ENCODE measurements around the gene PCDHB7. TPM values are rescaled to one million over a fixed set of nuclear protein-coding genes. Genes with fewer than 3 reads are reported as not detected.
"Not testable (repeated sequence)": the region's sequence is repeated elsewhere in the genome, so short reads cannot be mapped to it uniquely, and the experiment has no call there.

Gene PCDHB7
- total RNA-seq, 1 donor from 2014 or later, result 2.4 TPM

DNA sequence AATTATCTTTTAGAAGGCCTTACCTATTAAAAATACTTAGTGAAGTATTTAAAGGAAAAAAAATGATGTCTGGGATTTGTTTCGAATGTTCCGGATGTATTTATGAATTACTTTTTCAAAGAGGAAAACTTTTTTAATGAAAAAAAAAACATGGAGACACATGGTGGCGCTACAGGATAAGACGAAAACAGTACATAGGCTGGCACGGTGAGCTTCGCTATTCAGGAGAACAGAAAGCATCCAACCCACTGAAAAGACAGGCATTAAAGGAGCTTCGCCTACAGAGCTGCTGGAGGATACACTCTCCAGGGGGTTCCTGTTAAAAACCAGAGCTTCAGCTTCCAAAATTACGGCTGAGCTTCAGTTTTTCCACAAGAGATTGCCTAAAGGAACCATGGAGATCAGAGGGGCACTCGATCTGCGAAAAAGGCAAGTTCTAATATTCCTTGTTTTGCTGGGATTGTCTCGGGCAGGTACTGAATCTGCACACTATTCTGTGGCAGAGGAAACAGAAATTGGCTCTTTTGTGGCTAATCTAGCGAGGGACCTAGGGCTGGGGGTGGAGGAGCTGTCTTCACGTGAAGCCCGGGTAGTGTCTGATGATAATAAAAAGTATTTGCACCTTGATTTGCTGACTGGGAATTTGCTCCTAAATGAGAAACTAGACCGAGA, 50.8 kb downstream of the PCDHB7 start, which contains the start of gene PCDHB14:
Gene PCDHB14 (plus strand): TSS at position 232 of the 672 bp plus-strand sequence. CDS start 163 bp downstream, at position 395.
- peak; percentile 34 to 63 for DNase-seq (ENCODE audit: low read depth in 2 of 2)

DNA sequence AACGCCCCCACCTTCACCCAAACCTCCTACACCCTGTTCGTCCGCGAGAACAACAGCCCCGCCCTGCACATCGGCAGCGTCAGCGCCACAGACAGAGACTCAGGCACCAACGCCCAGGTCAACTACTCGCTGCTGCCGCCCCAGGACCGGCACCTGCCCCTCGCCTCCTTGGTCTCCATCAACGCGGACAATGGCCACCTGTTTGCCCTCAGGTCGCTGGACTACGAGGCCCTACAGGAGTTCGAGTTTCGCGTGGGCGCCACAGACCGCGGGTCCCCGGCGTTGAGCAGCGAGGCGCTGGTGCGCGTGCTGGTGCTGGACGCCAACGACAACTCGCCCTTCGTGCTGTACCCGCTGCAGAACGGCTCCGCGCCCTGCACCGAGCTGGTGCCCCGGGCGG, 52.4 kb downstream of the PCDHB7 start:
- not testable (repeated sequence) for DNase-seq (ENCODE audit: low read depth in 2 of 2)

DNA sequence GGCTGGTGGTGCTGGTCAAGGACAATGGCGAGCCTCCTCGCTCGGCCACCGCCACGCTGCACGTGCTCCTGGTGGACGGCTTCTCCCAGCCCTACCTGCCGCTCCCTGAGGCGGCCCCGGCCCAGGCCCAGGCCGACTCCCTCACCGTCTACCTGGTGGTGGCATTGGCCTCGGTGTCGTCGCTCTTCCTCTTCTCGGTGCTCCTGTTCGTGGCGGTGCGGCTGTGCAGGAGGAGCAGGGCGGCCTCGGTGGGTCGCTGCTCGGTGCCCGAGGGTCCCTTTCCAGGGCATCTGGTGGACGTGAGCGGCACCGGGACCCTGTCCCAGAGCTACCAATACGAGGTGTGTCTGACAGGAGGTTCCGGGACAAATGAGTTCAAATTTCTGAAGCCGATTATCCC, 53.0 kb downstream of the PCDHB7 start:
- not testable (repeated sequence) for DNase-seq (ENCODE audit: low read depth in 2 of 2)

Other genes with a start within 250 kb of the PCDHB7 start
- under 0.01 TPM in 2 replicates for gene PCDHAC1, start 246.3 kb upstream of the PCDHB7 start, total RNA-seq
- gene PCDHAC2, start 206.2 kb upstream of the PCDHB7 start, total RNA-seq, result 0.20 and 0.22 TPM in 2 replicates
- not detected in 2 replicates for gene PCDHB1, start 121.3 kb upstream of the PCDHB7 start, total RNA-seq
- 1.3 and 2.2 TPM in 2 replicates for gene PCDHB2, start 78.0 kb upstream of the PCDHB7 start, total RNA-seq
- 0.22 and 0.60 TPM in 2 replicates for gene PCDHB3, start 72.2 kb upstream of the PCDHB7 start, total RNA-seq
- gene PCDHB4, start 50.8 kb upstream of the PCDHB7 start, total RNA-seq, result 0.20 and 0.22 TPM in 2 replicates
- 0.87 and 1.8 TPM in 2 replicates for gene PCDHB5, start 37.4 kb upstream of the PCDHB7 start, total RNA-seq
- gene PCDHB6, start 22.6 kb upstream of the PCDHB7 start, total RNA-seq, result under 0.01 and 0.20 TPM in 2 replicates
- 0.40 and 0.44 TPM in 2 replicates for gene PCDHB8, start 5.1 kb downstream of the PCDHB7 start, total RNA-seq
- 0.22 and 0.99 TPM in 2 replicates for gene PCDHB16, start 9.7 kb downstream of the PCDHB7 start, total RNA-seq
- 0.22 and 0.40 TPM in 2 replicates for gene PCDHB9, start 14.5 kb downstream of the PCDHB7 start, total RNA-seq
- 0.44 and 1.8 TPM in 2 replicates for gene PCDHB10, start 19.7 kb downstream of the PCDHB7 start, total RNA-seq
- gene PCDHB11, start 27.0 kb downstream of the PCDHB7 start, total RNA-seq, result 0.44 and 1.8 TPM in 2 replicates
- gene PCDHB12, start 36.1 kb downstream of the PCDHB7 start, total RNA-seq, result 0.44 and 1.4 TPM in 2 replicates
- 0.87 and 2.6 TPM in 2 replicates for gene PCDHB13, start 41.3 kb downstream of the PCDHB7 start, total RNA-seq
- gene PCDHB14, start 50.7 kb downstream of the PCDHB7 start, total RNA-seq, result 1.1 and 1.4 TPM in 2 replicates
- 0.44 and 1.4 TPM in 2 replicates for gene PCDHB15, start 72.8 kb downstream of the PCDHB7 start, total RNA-seq
- gene SLC25A2, start 131.4 kb downstream of the PCDHB7 start, total RNA-seq, result under 0.01 and 0.20 TPM in 2 replicates
- gene TAF7, start 148.1 kb downstream of the PCDHB7 start, total RNA-seq, result 56.7 and 63.5 TPM in 2 replicates
- gene PCDHGA1, start 157.9 kb downstream of the PCDHB7 start, total RNA-seq, result 0.40 and 0.44 TPM in 2 replicates
- 0.65 and 0.79 TPM in 2 replicates for gene PCDHGA2, start 166.1 kb downstream of the PCDHB7 start, total RNA-seq
- 0.40 and 0.44 TPM in 2 replicates for gene PCDHGA3, start 171.2 kb downstream of the PCDHB7 start, total RNA-seq
- gene PCDHGB1, start 177.5 kb downstream of the PCDHB7 start, total RNA-seq, result 0.87 and 1.6 TPM in 2 replicates
- gene PCDHGA4, start 182.4 kb downstream of the PCDHB7 start, total RNA-seq, result 2.0 TPM in 2 replicates
- 1.3 and 1.4 TPM in 2 replicates for gene PCDHGB2, start 187.3 kb downstream of the PCDHB7 start, total RNA-seq
- gene PCDHGA5, start 191.5 kb downstream of the PCDHB7 start, total RNA-seq, result 0.44 and 0.60 TPM in 2 replicates
- 2.0 and 3.8 TPM in 2 replicates for gene PCDHGB3, start 197.6 kb downstream of the PCDHB7 start, total RNA-seq
- 1.7 and 2.4 TPM in 2 replicates for gene PCDHGA6, start 201.2 kb downstream of the PCDHB7 start, total RNA-seq
- gene PCDHGA7, start 210.1 kb downstream of the PCDHB7 start, total RNA-seq, result 0.65 and 0.99 TPM in 2 replicates
- 8.3 and 10.1 TPM in 2 replicates for gene PCDHGB4, start 215.1 kb downstream of the PCDHB7 start, total RNA-seq
- gene PCDHGA8, start 220.0 kb downstream of the PCDHB7 start, total RNA-seq, result 1.1 and 1.2 TPM in 2 replicates
- gene PCDHGB5, start 225.3 kb downstream of the PCDHB7 start, total RNA-seq, result 7.4 and 9.5 TPM in 2 replicates
- gene PCDHGA9, start 230.1 kb downstream of the PCDHB7 start, total RNA-seq, result 0.87 and 2.2 TPM in 2 replicates
- 1.3 and 2.4 TPM in 2 replicates for gene PCDHGB6, start 235.4 kb downstream of the PCDHB7 start, total RNA-seq
- 2.6 and 5.0 TPM in 2 replicates for gene PCDHGA10, start 240.3 kb downstream of the PCDHB7 start, total RNA-seq
- gene PCDHGB7, start 245.0 kb downstream of the PCDHB7 start, total RNA-seq, result 4.1 and 6.2 TPM in 2 replicates
- 4.1 and 4.4 TPM in 2 replicates for gene PCDHGA11, start 248.4 kb downstream of the PCDHB7 start, total RNA-seq